Mucosa of gallbladder (tissue), 1 donor: ENCODE measurements around the gene LTBP2. TPM values are rescaled to one million over a fixed set of nuclear protein-coding genes. Genes with fewer than 3 reads are reported as not detected.

Source experiments
- DNase-seq: peaks from one replicate; pipeline ENCODE4 v3.0.0-alpha.2; 2020; ENCODE audit warnings: low spot score
- total RNA-seq: library from RNA; stranded (reverse); gene quantifications from one replicate; pipeline ENCODE4 v1.2.1, GENCODE V29; 2021
- donor health status: DM: no; HTN: no; CAD: no.

The LTBP2 gene
- total RNA-seq, 1 donor from 2014 or later = 84.9 TPM

DNA sequence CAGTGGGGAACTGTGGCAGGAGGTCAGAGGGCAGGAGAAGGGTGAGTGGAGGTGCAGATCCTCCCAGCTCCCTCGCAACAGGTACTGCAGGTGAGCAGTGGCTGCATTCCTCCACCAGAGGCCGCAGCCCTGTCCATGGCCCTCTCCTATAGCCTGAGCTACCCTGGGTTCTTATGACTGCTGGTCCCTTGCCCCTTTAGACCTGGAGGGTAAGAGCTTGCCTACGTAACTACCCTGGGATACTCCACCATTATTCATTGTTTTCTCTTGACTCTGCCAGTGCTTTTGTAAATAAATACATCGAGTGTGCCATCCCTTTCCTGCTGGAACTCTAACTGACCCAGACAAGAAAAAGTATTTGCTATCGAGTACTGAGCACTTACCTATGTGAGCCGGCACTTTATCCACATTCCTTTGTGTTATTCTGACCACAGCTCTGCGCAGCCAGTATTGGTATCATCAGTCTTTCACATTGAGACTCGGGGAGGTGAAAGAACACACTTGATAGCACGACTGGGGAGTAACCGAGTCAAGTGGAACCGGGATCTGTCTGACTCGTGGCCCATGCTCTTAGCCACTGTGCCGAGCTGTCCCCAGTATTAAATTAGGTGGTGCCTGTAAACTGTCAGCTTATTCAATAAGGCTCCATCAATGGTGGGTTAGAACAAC lies 38.5 kb downstream of the LTBP2 start:
- DNase-seq = no peak

DNA sequence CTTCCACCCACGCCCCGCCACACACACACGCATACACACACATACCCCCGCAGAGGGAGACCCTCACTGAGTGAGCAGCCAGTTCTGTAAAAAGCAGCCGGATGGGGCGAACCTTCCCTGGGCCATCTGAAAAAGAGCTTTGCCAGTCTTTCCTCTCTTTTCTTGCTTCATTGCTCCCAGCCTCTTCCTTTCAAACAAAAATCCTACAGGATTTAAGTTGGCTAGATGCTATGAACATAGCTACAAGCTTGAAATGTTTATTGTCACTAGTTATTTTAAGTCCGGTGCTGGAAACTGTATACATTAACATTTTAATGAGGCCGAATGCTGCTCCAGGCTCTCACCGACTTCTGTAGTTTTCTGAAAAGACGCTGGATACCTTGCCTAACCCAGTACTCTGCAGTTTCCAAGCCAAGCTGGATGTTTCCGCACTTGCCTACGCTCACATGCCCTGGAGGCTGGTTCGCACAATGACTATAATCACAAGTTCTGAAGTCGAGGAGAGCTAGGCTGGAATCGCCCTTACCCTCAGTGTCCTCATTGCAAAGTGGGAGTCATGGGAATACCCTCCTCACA lies 39.2 kb downstream of the LTBP2 start:
- no peak for DNase-seq

DNA sequence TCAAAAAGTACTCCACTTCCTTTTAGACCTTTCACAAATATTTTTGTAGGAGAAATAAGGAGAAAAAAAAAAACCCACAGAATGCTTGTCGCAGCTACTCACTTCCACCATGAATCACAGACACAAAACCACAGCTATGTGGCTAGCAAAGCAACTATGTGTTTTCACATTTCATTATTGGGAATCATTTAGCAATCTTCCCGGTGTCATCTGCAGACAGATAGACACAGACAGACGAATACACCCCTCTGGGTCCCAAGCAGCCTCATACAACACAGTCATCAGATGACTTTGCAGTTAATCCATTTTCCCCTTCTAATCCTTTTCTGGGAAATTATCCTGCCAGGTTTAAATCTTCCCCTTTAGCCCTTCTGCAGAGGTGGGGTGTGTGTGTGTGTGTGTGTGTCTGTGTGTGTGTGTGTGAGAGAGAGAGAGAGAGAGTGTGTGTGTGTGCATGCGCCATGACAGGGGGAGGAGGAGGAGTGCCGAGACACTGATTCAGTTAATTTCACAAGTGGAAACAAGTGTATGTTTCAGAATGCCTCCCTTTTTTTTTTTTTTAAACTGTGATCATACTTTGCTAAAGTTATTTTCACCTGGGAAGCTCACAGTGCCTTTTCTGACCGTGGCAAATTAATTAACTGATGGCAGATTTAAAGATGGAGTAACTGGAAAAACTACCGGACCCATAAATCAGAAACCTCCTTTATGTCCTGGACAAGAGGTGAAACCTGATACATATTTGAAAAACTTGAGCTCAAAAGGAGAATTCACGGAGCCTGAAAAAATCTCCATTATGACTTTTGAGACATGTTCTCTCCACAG lies 39.9 kb downstream of the LTBP2 start:
- no peak for DNase-seq

DNA sequence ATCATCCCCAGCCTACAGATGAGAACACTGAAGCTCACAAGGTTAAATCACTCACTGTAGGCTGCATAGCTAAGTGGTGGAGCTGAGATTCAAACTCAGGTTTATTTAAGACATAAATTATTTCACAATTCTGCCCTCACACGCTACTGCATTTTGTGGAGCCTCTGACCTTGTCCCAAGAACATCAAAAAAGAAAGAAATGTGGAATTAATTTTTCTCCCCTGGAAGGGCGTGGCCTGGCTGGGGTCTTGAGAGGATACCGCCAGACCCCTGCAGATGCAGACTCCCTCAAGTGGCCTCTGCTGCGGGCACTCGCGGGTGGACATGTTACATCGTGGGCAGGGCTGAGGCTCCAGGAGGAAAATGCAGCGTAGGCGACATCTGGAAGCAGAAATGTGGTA lies 40.6 kb downstream of the LTBP2 start:
- DNase-seq = no peak

DNA sequence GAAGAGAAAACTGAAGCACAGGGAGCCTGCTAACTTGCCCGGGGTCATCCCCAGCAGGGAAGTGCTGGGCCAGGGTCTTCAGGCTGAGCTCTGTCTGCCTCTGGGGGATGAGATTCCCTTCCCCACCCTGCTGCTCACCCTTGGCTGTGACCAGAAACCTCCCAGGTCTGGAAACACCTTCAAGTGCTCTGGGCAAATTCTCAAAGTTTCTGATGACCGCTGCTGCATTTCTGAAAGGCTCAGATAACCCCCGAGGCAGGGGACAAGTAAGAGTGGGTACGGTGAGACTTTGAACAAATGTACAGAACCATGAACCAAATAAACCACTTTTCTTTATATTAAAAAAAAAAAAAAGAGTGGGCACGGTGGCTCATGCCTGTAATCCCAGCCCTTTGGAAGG lies 41.3 kb downstream of the LTBP2 start:
- no peak for DNase-seq

DNA sequence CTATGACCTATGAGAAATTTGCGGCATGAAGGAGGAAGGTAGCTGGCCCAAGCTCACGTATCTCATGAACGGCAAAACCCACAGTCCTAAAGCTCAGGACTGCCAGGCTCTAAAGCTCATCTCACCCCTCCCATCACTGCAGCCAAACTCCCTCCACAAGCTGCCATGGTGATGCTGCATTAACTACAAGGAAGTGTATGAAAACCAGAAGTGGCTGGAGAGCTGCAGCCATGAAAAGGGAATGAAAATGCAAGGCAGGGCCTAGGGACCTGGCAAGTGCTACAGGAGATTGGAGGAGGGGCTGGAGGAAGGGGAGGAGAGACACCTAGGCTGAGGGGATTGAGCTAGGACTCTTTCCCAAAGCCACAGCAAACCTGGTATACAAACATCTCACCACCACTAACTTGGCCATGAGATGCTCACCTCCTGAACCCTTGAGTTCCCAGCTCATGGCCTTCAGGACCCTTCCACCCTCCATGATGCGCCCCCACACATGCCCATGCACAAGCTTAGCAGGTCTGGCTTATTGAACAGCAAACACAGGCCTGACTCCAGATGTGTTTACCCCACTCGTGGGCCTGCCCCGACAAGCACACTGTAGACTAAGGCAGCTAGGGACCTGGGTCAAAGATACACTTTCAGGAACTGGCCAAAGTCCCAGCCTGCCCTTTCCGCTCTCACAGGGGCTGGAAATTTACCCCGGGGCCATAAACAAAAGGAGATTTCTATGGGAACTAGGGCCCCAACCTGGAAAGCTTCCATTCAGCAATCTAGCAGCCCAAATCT lies 42.0 kb downstream of the LTBP2 start:
- no peak for DNase-seq

DNA sequence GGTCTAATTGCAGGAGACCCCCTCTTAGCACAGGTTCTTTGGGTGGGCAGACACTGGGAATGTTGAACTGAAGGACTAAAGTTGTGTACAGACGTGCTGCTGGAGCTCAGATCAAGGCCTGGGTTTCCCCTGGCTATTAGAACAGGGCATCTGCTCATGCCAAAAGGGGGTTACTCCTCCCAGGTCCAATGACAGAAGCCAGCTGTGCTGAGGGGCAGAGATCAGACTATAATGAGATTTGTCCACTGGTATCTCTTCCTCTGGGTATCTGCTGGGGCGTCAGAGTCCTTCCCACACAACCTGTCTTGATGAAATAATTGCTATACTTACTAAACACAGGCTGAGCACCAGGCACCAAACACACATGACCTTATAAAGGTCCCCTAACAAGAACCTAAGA lies 42.6 kb downstream of the LTBP2 start:
- no peak for DNase-seq

DNA sequence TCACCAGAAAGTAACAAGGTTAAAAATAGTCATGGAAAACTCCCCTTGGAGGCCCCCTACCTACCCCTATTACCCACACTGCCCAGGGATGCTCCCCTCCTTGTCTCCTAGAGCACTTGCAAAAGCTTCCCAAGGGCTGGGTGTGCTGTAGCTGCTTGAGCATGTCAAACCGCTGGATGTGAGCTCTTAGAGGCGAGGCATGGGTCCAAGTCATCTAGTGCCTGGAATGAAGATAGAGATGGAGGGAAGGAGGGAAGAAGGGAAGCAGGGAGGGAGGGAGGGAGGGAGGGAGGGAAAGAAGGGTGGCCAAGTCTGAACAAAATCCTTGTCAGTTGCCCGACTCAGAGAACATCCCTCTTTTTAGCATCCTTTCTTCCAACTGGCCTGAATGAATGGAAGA lies 43.1 kb downstream of the LTBP2 start:
- peak; percentile 43 for DNase-seq

DNA sequence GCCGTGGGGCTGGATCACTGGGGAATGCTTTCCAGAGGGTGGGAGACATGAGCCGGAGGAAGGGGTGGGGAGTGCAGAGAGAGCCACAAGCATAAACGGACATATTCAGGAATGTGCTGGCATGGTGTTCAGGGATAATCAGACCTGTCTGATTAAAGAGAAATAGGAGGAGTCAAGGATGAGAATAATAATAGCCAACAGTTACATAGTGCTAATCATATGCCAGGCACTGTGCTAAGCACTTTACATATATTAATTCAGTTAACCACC lies 43.7 kb downstream of the LTBP2 start:
- DNase-seq = no peak

DNA sequence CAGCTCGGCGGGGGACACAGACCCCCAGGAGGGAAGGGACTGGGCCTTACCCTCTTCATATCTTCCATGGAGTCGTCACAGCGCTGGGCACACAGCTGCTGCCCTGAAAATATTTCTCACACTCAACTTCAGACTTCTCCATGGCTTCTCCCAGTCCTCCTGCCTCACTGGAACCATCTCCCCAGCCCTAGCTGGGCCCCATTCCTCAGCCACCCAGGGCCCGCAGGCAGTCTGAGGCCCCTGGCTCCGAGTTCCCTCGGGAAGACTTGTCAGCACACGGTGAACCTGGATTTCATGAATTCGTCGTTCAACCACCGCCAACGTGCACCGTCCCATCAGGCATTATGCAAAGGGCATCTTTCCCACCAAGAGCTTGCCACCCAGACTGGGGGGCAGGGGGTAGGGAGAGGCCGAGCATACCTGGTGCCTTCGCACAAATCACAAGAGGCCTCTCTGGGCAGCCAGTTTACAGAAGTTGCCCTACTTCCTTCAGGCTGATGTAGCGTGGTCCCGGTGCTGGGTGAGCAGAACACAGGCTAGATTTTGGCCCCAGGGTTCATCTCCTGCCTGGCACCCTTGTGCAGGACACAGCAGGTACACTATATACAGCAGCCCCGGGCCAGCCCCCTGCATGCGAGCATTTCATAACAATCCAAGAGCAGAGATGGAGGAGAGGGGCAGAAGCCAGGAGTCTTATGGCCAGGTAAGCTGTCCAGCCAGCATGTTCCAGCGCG lies 44.2 kb downstream of the LTBP2 start:
- DNase-seq = no peak

DNA sequence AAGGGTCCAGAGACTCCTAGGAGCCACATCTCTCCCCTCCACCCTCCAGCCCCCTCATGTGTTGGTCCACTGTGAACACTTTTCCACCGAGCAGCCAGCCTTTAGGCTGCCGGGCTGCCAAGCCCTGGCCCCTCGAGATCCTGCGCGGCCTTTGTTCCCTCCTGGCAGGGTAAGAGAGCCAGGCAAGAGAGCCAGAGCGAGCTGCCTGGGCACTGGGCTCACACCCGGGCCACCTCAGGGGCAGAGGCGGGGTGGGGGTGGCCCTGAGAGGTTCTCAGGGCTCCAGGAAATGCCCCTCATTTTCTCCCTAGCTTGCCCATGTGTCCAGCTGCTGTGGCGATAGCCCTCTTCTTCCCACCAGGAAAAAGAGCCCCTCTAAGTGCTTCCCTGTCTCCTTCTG lies 44.8 kb downstream of the LTBP2 start:
- no peak for DNase-seq

DNA sequence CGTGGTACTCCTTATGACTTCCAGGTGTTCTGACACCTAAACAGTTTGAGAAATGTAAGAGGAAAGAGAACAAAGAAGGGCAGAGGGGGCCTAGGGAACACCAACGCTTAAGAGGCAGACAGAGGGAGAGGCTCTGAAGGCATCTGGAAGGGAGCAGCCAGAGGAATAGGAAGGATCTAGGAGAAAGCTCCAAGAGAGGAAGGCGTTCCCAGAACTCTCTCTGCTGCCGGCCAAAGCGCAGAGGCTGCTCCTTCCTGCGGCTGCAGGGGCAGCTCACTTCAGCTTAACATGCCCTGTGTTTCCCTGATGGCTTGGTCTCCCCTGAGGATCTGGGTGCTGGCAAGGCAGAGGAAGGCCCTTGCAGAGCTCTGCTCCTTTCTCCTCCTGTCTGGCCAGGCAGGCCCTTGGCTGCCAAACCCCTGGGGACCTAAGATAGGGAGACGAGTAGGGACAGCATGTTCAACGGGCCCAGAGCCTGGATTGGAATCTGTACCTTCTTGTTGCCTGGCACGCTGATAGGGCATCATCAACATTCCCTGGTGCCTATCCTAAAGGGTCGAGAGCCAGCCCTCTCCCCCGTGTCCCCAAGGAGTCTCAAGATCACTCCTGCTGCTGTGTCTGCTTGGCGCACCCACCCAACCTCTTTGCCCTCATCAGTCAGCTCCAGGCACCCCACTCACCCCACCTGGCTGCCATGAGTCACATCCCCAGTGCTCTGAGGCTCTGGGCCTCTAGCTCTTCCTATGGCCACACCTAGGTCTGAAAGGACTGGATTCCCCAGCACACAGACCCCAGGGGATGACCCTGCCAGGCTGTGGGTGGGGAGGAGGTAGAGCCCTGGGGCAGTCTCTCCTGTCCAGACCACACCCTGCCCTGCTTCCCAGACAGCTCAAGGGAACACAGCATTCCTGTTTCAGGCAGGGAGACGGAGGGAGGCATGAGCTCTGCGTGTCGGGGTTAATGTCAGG lies 45.6 kb downstream of the LTBP2 start:
- DNase-seq = no peak

DNA sequence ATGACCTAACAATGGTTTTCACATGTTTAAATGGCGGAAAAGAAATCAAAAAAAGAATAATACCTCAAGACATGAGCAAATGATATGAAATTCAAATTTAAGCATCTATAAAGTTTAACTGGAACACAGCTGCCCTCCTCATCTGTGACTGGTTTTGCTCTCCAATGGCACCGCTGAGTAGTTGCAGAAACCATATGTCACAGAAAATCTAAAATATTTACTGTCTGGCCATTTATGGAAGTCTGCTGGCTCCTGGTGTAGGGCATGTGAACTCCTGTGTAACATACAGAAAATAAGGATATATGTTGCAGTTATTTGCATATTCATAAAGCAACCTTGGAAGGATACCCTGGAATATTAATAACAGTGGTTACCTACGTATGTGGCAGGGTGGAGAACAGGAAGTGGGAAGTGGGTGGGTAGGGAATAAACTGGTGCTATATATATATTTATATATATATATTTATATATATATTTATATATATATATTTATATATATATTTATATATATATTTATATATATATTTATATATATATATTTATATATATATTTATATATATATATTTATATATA lies 48.4 kb downstream of the LTBP2 start:
- DNase-seq = no peak

DNA sequence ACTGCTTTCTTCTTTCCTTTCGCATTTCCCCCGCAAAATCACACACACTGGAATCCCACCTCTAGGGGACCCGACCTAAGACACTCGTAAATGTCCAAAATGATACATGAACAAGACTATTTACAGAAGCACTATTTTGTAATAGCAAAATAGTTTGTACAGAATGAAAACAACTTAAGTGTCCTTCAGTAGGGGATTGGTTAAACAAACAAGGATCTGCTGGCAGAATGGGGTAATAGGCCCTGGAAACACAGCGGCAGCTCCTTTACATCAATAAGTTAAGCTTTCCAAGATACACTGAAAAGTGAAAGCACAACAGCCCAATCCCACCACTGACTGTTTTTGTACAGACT lies 48.8 kb downstream of the LTBP2 start:
- DNase-seq = no peak

DNA sequence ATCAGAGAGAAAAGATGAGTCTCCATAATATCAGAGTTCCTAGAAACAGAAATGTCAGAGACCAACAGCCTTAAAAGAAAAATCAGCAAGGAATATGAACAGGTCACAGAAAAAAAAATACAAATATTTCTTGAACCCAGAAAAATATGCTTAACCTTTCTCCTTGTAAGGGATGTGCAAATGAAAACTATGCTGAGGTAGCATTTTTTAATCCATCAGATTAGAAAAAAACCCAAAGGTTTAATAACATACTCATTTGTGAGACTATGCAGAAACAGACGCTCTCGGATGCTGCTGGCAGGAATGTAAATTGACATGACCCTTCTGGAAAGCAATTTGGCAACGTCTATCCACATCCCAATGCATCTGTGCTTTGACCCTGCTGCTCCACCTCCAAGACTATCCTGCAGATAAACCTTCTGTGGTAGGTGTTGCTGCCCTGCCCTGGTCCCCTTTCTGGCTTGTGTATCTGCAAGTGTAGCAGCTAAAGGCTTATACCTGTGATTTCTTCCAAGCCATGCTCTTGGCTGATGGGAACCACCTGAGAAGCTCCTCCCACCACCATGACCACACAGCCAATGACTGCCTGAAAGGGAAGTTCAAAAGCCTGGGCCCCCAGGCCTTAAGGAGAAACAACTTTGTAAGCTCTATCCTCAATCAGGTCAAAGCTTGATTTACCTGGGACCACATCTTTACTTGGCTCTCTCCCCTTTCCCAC lies 49.4 kb downstream of the LTBP2 start:
- no peak for DNase-seq

DNA sequence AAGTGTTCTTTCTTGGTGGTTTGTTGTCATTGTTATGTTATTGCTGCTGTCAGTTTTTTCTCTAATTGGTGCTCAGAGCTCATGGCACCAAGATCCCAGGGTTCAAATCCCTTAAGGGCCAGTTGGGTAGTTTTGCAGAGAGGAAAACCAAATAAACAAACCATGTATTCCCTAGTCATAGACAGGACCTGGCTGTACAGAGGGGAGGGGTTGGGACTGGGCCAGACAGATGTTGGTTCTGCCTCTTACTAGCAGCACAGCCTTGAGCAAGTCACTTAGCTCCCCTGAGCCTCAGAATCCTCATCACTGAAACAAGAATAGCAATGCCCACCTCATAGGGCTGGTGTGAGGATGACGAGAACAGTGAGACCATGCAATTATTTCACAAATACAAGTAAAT lies 53.4 kb downstream of the LTBP2 start:
- DNase-seq = no peak

DNA sequence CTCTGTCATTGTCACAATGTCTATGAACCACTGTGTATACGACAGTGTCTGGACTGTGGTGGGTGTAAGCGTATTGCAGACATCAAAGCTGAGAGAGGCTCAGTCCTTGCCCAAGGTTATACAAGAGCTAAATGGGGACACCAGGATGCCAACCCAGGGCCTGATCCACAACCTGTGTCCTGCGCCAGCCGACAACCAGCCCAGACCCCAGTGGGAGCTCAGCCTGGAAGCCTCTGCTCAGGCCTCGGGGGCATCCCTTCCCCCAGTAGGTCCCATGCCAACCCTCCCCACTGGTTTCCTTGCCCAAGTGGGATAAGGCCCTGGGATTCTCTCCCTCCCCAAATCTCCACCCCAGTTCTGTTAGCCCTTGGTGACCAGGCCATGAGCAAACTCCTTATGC lies 54.3 kb downstream of the LTBP2 start:
- no peak for DNase-seq

DNA sequence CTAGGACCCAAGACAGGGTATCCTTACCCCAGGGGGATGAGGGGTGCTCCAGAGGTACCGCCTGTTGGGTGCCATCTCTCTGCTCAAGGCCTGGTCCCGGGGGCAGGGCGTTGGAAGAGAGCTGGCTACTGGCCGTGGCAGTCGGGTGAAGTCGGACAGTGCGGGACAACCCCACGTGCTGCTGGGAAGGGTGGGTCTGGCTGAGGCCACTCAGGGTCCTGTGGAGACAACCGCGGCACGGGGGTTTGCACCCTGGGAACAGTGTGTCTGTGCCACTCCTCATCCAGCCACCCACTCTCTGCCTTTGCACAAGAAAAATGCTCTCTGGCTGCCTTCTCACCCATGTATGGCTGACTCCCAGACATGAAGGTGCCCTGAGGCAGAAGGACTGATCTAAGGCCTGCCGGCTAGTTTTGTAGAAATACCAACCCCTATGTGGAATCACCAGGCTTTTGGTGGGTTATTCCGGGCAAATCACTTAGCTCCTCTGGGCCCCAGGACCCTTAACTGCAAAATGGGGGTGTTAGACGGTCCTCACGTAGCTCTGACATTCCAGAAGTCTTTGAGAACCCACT lies 56.5 kb downstream of the LTBP2 start:
- no peak for DNase-seq

DNA sequence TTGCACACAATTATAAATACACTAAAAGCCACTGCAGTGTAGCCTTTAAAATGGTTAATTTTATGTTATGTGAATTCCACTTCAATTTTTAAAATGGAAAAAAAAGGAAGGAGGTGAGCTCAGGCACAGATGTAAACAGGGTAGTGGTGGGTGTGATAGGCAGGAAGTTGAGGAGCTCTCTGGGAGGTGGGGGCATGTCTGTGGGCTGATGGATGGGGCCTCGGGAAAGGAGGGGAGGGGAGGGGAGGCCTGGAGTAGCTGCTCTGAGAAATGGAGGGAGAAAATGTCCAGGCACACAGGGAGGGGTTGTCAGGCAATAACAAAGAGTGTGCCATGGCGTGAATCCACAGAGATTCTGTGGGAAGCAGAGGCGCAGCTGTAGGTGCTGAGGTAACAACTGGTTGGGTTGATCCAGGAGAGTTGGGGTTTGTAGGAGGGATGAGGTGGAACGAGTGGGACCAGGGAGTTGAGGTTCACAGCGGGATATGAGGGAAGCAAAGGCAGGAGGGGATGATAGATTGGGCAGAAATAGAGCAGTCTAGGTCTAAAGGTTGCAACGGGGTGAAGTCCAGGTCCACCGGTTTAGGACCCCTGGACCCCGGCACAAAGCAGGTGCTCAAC lies 57.2 kb downstream of the LTBP2 start:
- DNase-seq = no peak
